ENCODE data around the gene LRP8. TPM values are rescaled to one million over a fixed set of nuclear protein-coding genes. Genes with fewer than 3 reads are reported as not detected.

Gene LRP8
- total RNA-seq, 4 donors from 2014 or later: 1.8 to 3.6 (median 2.2) TPM

DNA sequence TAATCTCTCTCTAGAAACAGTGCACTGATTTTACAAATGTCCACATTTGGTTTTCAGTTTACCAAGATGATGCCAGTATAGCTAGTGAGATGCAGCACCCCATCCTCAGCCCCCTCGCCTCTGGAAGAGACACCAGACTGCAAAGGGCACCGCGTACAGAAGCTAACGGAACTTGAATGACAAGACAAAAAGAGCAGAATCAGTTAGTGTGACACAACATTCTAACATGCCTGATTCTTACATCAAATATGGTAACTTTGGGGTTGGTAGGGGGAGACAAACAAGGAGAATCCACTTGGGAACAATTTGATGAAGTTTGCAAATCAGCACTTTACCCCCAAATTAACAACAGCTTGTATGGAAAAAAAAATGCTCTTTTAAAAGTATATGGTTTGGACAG, 85.5 kb downstream of the LRP8 start:
- H3K4me3 ChIP-seq: no peak overlapping the region
- WGBS, 2 donors (ENCODE audit: low coverage in 1 of 2): 54 to 57% methylated on average over 3 to 4 of the region's 4 CpGs
- H3K27me3 ChIP-seq: no peaks in the 10 kb centered on the region
- H3K4me1 ChIP-seq: peaks cover 0 to 12% (median 4%) of the 10 kb centered on the region in 3 donors
- ATAC-seq: no peak
- H3K9me3 ChIP-seq: no peaks in the 10 kb centered on the region
- TF ChIP-seq, protein P1, sequence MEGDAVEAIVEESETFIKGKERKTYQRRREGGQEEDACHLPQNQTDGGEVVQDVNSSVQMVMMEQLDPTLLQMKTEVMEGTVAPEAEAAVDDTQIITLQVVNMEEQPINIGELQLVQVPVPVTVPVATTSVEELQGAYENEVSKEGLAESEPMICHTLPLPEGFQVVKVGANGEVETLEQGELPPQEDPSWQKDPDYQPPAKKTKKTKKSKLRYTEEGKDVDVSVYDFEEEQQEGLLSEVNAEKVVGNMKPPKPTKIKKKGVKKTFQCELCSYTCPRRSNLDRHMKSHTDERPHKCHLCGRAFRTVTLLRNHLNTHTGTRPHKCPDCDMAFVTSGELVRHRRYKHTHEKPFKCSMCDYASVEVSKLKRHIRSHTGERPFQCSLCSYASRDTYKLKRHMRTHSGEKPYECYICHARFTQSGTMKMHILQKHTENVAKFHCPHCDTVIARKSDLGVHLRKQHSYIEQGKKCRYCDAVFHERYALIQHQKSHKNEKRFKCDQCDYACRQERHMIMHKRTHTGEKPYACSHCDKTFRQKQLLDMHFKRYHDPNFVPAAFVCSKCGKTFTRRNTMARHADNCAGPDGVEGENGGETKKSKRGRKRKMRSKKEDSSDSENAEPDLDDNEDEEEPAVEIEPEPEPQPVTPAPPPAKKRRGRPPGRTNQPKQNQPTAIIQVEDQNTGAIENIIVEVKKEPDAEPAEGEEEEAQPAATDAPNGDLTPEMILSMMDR (IDR thresholded peaks at IDR 0.05): no peak
- no peak for TF ChIP-seq POLR2AphosphoS5 (IDR thresholded peaks at IDR 0.05)
- TF ChIP-seq EP300 (IDR thresholded peaks at IDR 0.05): no peak
- TF ChIP-seq POLR2A (IDR thresholded peaks at IDR 0.05): no peak
- no peaks in the 10 kb centered on the region for H3K36me3 ChIP-seq
- H3K27ac ChIP-seq: no peak overlapping the region

DNA sequence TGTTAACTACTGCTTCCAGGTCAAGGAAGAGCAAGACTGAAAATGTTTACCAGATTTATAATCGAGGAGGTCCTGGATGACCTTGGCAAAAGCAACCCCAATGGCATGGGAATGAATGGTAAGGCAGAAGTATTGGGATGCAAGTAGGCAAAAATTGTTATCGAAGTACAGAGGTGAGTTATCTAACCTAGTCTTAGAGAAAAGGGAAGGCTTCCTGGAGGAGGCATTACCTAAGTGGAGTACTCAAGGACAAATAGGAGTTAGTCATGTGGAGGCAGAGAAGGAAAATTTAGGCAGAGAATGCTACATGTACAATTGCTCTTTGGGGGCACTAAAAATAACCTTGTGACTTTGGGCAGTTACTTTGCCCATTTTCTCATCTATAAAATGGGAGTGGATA, 86.0 kb downstream of the LRP8 start:
- no peaks in the 10 kb centered on the region for H3K36me3 ChIP-seq
- 83 to 89% methylated on average over 2 of the region's 2 CpGs for WGBS, 2 donors (ENCODE audit: low coverage in 1 of 2)
- no peaks in the 10 kb centered on the region for H3K27me3 ChIP-seq
- H3K4me3 ChIP-seq: no peak overlapping the region
- no peaks in the 10 kb centered on the region for H3K9me3 ChIP-seq
- TF ChIP-seq, protein P1 (IDR thresholded peaks at IDR 0.05): no peak
- no peak for TF ChIP-seq EP300 (IDR thresholded peaks at IDR 0.05)
- no peak overlapping the region for H3K27ac ChIP-seq
- H3K4me1 ChIP-seq: peaks cover 0 to 18% (median 9%) of the 10 kb centered on the region in 3 donors
- no peak for ATAC-seq

DNA sequence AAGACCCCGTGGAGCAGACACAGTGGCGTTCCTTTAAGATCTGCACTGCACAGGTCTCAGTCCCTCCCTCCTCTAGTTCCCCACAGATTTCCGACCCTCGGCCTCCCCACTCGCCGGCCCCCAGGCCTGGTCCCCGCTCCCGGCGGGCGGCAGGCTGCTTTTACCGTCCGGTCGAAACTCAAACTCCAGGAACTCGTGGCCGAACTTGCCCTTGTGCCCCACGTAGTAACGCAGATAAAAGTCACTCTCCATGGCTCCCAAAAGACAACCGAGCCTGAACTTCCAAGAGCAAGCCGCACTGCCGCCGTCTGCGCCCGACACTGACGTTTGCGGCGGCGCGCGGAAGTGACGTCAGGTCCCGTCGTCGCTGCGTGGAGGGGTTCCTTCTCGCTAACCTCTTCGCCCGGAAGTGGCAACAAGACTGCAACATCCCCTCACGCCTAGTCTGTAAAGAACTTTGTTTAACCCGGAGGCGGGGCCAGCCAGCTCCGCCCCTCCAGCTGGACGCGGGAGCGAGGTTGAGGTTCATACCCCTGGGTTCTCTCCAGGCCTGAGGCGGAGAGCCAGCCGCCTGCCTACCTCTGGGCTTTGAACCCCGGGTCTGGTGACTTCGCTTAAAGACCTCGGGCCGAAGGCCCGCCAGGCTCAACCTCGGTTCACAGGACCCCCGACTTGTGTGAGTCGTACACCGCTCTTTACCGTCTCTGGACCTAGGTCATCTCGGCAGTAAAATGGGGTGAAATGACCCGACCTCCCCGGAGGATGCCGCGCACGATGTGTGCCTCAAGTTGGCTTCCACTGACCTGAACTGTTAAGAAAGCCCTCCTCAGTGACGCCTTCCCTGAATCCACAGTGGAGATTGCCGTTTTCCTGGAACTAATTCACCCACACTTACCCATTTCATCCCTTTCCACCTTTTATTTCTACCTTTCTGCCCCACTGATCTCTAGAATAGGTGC, 89.4 kb downstream of the LRP8 start, which contains the start of gene MAGOH:
MAGOH (minus strand) TSS at position 322 of the 959 bp plus-strand sequence; CDS start at position 252, 70 bp downstream.
- H3K4me3 ChIP-seq: peak within 1 kb of the TSS; percentile 74 to 89
- peak within 1 kb of the TSS; percentile 40 to 83 (median 79) for H3K27ac ChIP-seq
- TF ChIP-seq POLR2AphosphoS5 (IDR thresholded peaks at IDR 0.05) (peak; percentile 93), POLR2A (IDR thresholded peaks at IDR 0.05) (peak; percentile 66 to 71), EP300 (IDR thresholded peaks at IDR 0.05) (no peak)
- TF ChIP-seq, protein P1 (IDR thresholded peaks at IDR 0.05): no peak
- peaks cover 0 to 28% of the 10 kb centered on the region in 2 donors for H3K36me3 ChIP-seq
- peaks cover 0 to 32% (median 15%) of the 10 kb centered on the region in 3 donors for H3K4me1 ChIP-seq
- WGBS, 2 donors (ENCODE audit: low coverage in 1 of 2): 38% methylated on average over 8 of the region's 64 CpGs; no CpG with 5 or more reads in 1 of the 2 donors
- H3K27me3 ChIP-seq: no peaks in the 10 kb centered on the region
- peak; percentile 99 for ATAC-seq
- no peaks in the 10 kb centered on the region for H3K9me3 ChIP-seq

DNA sequence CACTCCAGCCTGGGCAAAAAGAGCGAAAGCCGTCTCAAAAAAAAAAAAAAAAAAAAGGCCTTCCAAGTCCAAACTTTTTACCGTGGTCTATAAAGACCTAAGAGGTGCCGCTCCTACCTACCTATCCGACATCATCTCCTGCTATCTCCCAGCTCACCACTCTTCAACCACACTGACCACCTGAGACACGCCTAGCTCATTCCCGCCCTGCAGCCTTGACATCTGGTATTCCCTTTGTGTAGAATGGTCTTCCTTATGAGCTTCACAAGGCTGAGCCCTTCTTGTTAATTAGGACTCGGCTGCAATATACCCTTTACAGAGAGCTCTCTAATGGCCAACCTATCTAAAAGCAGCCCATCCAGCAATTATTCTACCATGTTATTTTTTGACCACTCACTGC, 90.2 kb downstream of the LRP8 start:
- H3K36me3 ChIP-seq: peaks cover 0 to 36% of the 10 kb centered on the region in 2 donors
- H3K27me3 ChIP-seq: no peaks in the 10 kb centered on the region
- H3K27ac ChIP-seq: peak overlapping the region in 3 of 4 donors; percentile 77 to 83 (median 81)
- H3K4me3 ChIP-seq: peak overlapping the region; percentile 74 to 89
- WGBS, 2 donors (ENCODE audit: low coverage in 1 of 2): 26 to 43% methylated on average over 5 to 7 of the region's 8 CpGs
- ATAC-seq: no peak
- TF ChIP-seq, protein P1 (IDR thresholded peaks at IDR 0.05): no peak
- no peak for TF ChIP-seq EP300 (IDR thresholded peaks at IDR 0.05)
- no peak for TF ChIP-seq POLR2AphosphoS5 (IDR thresholded peaks at IDR 0.05)
- no peak for TF ChIP-seq POLR2A (IDR thresholded peaks at IDR 0.05)
- H3K9me3 ChIP-seq: no peaks in the 10 kb centered on the region
- peaks cover 0 to 32% (median 15%) of the 10 kb centered on the region in 3 donors for H3K4me1 ChIP-seq

Measured in gastroesophageal sphincter (tissue), 4 donors.